Keratinocyte (primary cell): ENCODE results near the gene TOX2.

Experiments used
- EZH2 ChIP-seq: IDR thresholded peaks from one replicate; pipeline ENCODE4 v1.6.1; 2012; ENCODE audit warnings: inconsistent platforms, mild to moderate bottlenecking, low read length, moderate library complexity
- TF ChIP-seq, protein P1 (sequence below), 3 experiments: IDR thresholded peaks in 1 of 3; conservative IDR thresholded peaks in 1 of 3; optimal IDR thresholded peaks in 1 of 3; 2 replicates in 2 of 3; 3 replicates in 1 of 3; pipeline versions ENCODE3 to v1.5.1; 2011; ENCODE audit warnings: low read length in 3 of 3, mild to moderate bottlenecking in 3 of 3, moderate library complexity in 2 of 3, control low read depth in 1 of 3, inconsistent platforms in 1 of 3; ENCODE audit not compliant: insufficient read depth in 2 of 3; ENCODE audit errors: extremely low read depth in 1 of 3

DNA sequence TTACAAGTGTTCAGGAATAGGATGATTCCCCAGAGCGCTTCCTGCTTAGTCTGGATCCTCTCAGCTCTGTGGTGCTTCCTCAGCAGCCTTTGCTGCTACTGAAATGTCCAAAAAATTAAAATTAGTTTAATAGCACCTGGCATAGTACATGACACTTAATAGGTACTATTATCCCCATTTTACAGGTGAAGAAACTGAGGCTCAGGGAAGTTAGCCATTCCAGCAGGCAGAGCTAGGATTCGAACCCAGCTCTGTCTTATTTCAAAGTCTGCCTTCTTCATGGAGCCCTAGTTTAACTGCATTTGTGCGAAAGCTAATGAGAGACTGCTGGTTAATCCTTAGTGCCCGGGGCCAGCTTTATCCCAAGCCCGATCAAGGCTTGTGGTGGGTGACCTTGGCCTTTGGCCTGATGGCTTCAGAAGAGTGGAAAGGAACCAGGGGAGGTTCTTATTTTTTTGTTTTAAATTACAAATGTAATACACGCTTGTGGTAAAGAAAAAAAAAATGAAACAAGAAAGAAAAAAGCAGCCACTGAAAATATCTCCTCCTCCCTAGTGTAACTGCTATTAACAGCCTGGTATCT, 30.1 kb downstream of the TOX2 start:
- TF ChIP-seq, protein P1, sequence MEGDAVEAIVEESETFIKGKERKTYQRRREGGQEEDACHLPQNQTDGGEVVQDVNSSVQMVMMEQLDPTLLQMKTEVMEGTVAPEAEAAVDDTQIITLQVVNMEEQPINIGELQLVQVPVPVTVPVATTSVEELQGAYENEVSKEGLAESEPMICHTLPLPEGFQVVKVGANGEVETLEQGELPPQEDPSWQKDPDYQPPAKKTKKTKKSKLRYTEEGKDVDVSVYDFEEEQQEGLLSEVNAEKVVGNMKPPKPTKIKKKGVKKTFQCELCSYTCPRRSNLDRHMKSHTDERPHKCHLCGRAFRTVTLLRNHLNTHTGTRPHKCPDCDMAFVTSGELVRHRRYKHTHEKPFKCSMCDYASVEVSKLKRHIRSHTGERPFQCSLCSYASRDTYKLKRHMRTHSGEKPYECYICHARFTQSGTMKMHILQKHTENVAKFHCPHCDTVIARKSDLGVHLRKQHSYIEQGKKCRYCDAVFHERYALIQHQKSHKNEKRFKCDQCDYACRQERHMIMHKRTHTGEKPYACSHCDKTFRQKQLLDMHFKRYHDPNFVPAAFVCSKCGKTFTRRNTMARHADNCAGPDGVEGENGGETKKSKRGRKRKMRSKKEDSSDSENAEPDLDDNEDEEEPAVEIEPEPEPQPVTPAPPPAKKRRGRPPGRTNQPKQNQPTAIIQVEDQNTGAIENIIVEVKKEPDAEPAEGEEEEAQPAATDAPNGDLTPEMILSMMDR (optimal IDR thresholded peaks at IDR 0.05 in 1 of 3, IDR thresholded peaks at IDR 0.05 in 1 of 3, conservative IDR thresholded peaks at IDR 0.05 in 1 of 3; ENCODE audit: extremely low read depth in 1 of 3, insufficient read depth in 2 of 3, low read length in 3 of 3), result no peak
- no peak for TF ChIP-seq EZH2
